MCF 10A (cell line): ENCODE data around the gene OR52E4. TPM values are rescaled to one million over a fixed set of nuclear protein-coding genes. Genes with fewer than 3 reads are reported as not detected.

ENCODE experiments used
- Bru-seq: library from RNA; stranded (reverse); fragments of 400-500 nt; gene quantifications from one replicate; lab custom pipeline; 2021; lab: Mats Ljungman, UMichigan
- BruChase-seq, 2 experiments: library from RNA; stranded (reverse); fragments of 400-500 nt; gene quantifications; one replicate each; lab custom pipeline; 2021; lab: Mats Ljungman, UMichigan
- BruUV-seq: library from RNA; stranded (reverse); fragments of 400-500 nt; replicated peaks from 2 replicates; lab custom pipeline; 2021; lab: Mats Ljungman, UMichigan
- CTCF ChIA-PET: fragments of 300-600 bp; sonication (Branson Sonifier 250); formaldehyde crosslinking; extraction: SDS; loops from one replicate; lab custom pipeline; 2021; ENCODE audit warnings: antibody characterized with exemption, inconsistent platforms; lab: Yijun Ruan, JAX
- POLR2A ChIA-PET: fragments of 300-600, 350-650 bp; sonication (Branson Sonifier 250); formaldehyde crosslinking; extraction: SDS; loops from one replicate; lab custom pipeline; 2020; ENCODE audit warnings: antibody characterized with exemption, inconsistent platforms; lab: Yijun Ruan, JAX
- DNase-seq: peaks from one replicate; pipeline ENCODE4 v3.0.0-alpha.2; 2018; ENCODE audit not compliant: unreplicated experiment
- H3K27ac Mint-ChIP-seq: one replicate; pipeline ENCODE4 v1.8.0; 2022; ENCODE audit warnings: mild to moderate bottlenecking, low read depth, mixed read lengths; ENCODE audit not compliant: unreplicated experiment
- H3K27me3 Mint-ChIP-seq: one replicate; pipeline ENCODE4 v1.8.0; 2022; ENCODE audit warnings: mixed read lengths; ENCODE audit not compliant: insufficient read depth, unreplicated experiment
- H3K36me3 Mint-ChIP-seq: one replicate; pipeline ENCODE4 v1.8.0; 2022; ENCODE audit warnings: mild to moderate bottlenecking, moderate library complexity, mixed read lengths; ENCODE audit not compliant: insufficient read depth, unreplicated experiment
- H3K4me1 Mint-ChIP-seq: one replicate; pipeline ENCODE4 v1.8.0; 2022; ENCODE audit warnings: mixed read lengths; ENCODE audit not compliant: insufficient read depth, unreplicated experiment
- H3K4me3 Mint-ChIP-seq: one replicate; pipeline ENCODE4 v1.8.0; 2022; ENCODE audit warnings: mild to moderate bottlenecking, moderate library complexity, mixed read lengths; ENCODE audit not compliant: unreplicated experiment
- H3K9me3 Mint-ChIP-seq: one replicate; pipeline ENCODE4 v1.8.0; 2022; ENCODE audit warnings: mixed read lengths; ENCODE audit not compliant: unreplicated experiment
- CTCF ChIP-seq: fragments of 200-600 bp; IDR thresholded peaks from one replicate; pipeline ENCODE4 v1.8.0; 2022; ENCODE audit warnings: antibody characterized with exemption, mild to moderate bottlenecking; ENCODE audit not compliant: unreplicated experiment
- intact Hi-C: fragments of 100-400 bp; cut with micrococcal nuclease; formaldehyde crosslinking; loops from 2 replicates; pipeline ENCODE4 v1.14.1; 2022
- long read RNA-seq: library from polyadenylated mRNA; stranded (forward); transcript quantifications from one replicate; pipeline ENCODE4 v2.0.0, GENCODE V29; 2022
- total RNA-seq: library from RNA; stranded (reverse); gene quantifications from 2 replicates; pipeline ENCODE4 v1.2.3, GENCODE V29; 2022

OR52E4 gene
- total RNA-seq (not detected in 2 replicates), Bru-seq, nascent RNA (not detected), BruChase-seq, experiment 1, labeled RNA remaining after a 6-hour chase (not detected), BruChase-seq, experiment 2, labeled RNA remaining after a 2-hour chase (not detected)
- long read RNA-seq: 0 reads

- ChIA-PET CTCF (no interaction called here), POLR2A (no interaction called here)
- no peak for DNase-seq
- Mint-ChIP-seq H3K36me3 (no peaks in the 10 kb centered on the region), H3K4me3 (no peak within 1 kb of the TSS), H3K4me1 (no peaks in the 10 kb centered on the region), H3K27ac (no peak within 1 kb of the TSS), H3K9me3 (no peaks in the 10 kb centered on the region), H3K27me3 (peaks cover 70% of the 10 kb centered on the region)
- intact Hi-C loops: no loop called here
- no TSS peak for BruUV-seq
- no peak for TF ChIP-seq CTCF
These were observed at the start of gene OR52E4 for GRCh38 chr11:5880329-5880728. TSS of gene OR52E4 (plus strand) at chr11:5880629. CDS start at chr11:5884293, 3,664 bp downstream.

GRCh38 chr11:5831196-5831829 is 49.1 kb upstream of the OR52E4 start:
- Mint-ChIP-seq H3K27me3 (no peaks in the 10 kb centered on the region), H3K36me3 (no peaks in the 10 kb centered on the region), H3K9me3 (no peaks in the 10 kb centered on the region), H3K4me1 (no peaks in the 10 kb centered on the region), H3K4me3 (no peak overlapping the region), H3K27ac (no peak overlapping the region)
- BruUV-seq: no TSS peak
- POLR2A ChIA-PET: interaction anchor here (0.7 kb wide), 1 partner anchor 33 kb away, joined by 3 read pairs; no protein-coding TSS in a partner anchor
- DNase-seq: no peak
- CTCF ChIA-PET: no interaction called here
- TF ChIP-seq CTCF: no peak
- intact Hi-C loops: no loop called here

GRCh38 chr11:5833446-5833845 is 47.0 kb upstream of the OR52E4 start:
- intact Hi-C loops: no loop called here
- CTCF ChIA-PET: no interaction called here
- TF ChIP-seq CTCF: no peak
- Mint-ChIP-seq H3K9me3 (no peaks in the 10 kb centered on the region), H3K4me1 (no peaks in the 10 kb centered on the region), H3K4me3 (no peak overlapping the region), H3K27me3 (no peaks in the 10 kb centered on the region), H3K36me3 (no peaks in the 10 kb centered on the region), H3K27ac (no peak overlapping the region)
- no peak for DNase-seq
- no TSS peak for BruUV-seq
- POLR2A ChIA-PET: no interaction called here

- ChIA-PET CTCF (no interaction called here), POLR2A (no interaction called here)
- Mint-ChIP-seq H3K9me3 (no peaks in the 10 kb centered on the region), H3K4me3 (no peak overlapping the region), H3K4me1 (no peaks in the 10 kb centered on the region), H3K27me3 (no peaks in the 10 kb centered on the region), H3K27ac (no peak overlapping the region), H3K36me3 (no peaks in the 10 kb centered on the region)
- DNase-seq: no peak
- TF ChIP-seq CTCF: no peak
- intact Hi-C loops: no loop called here
- BruUV-seq: no TSS peak
These were observed 42.7 kb upstream of the OR52E4 start for GRCh38 chr11:5837695-5838094.
